ENCODE results near the gene FKBP11.

FKBP11 gene

DNA sequence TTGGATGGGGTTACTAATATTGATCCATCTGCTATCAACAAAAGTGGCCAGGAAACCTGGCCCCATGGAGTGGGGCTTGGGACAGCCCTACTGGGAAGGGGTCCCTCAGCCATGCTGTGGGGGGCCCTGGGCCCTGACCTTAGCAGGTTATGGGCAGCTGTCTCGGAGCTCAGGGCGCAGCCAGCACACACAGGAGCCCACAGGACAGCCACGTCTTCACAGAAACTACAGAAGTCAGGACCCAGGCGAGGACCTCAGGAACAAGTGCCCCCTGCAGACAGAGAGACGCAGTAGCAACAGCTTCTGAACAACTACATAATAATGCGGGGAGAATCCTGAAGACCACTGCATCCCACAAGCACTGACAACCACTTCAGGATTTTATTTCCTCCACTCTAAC is 11.9 kb upstream of the FKBP11 start:
- Histone ChIP-seq H3K9ac (ENCODE audit: low read depth, low read length, poor library complexity, severe bottlenecking) (no peak overlapping the region), H3K36me3 (ENCODE audit: insufficient read depth, low read length) (peaks cover 88% of the 10 kb centered on the region; the same call in 1 of the 2 replicates), H4K20me1 (ENCODE audit: insufficient read depth, low read length, poor library complexity, severe bottlenecking) (peaks cover 17% of the 10 kb centered on the region), H3K9me2 (replicated peaks; ENCODE audit: low read depth, low read length) (no peaks in the 10 kb centered on the region), H3K4me3 (ENCODE audit: low read length, poor library complexity, severe bottlenecking) (no peak overlapping the region), H3K4me1 (ENCODE audit: insufficient read depth, low read length, poor library complexity, severe bottlenecking) (no peaks in the 10 kb centered on the region), H3K27me3 (ENCODE audit: insufficient read depth, low read length, poor library complexity, severe bottlenecking) (no peaks in the 10 kb centered on the region), H3K79me2 (ENCODE audit: insufficient read depth, low read length) (peaks cover 8% of the 10 kb centered on the region; the same call in 1 of the 2 replicates), H3F3A (ENCODE audit: low read depth) (no peaks in the 10 kb centered on the region), H3K9me3 (ENCODE audit: insufficient read depth, low read depth, low read length) (no peaks in the 10 kb centered on the region), H2AFZ (ENCODE audit: low read length) (no peak overlapping the region), H3K4me2 (ENCODE audit: low read depth, low read length, poor library complexity, severe bottlenecking) (no peak overlapping the region)
- TF ChIP-seq, protein P1, sequence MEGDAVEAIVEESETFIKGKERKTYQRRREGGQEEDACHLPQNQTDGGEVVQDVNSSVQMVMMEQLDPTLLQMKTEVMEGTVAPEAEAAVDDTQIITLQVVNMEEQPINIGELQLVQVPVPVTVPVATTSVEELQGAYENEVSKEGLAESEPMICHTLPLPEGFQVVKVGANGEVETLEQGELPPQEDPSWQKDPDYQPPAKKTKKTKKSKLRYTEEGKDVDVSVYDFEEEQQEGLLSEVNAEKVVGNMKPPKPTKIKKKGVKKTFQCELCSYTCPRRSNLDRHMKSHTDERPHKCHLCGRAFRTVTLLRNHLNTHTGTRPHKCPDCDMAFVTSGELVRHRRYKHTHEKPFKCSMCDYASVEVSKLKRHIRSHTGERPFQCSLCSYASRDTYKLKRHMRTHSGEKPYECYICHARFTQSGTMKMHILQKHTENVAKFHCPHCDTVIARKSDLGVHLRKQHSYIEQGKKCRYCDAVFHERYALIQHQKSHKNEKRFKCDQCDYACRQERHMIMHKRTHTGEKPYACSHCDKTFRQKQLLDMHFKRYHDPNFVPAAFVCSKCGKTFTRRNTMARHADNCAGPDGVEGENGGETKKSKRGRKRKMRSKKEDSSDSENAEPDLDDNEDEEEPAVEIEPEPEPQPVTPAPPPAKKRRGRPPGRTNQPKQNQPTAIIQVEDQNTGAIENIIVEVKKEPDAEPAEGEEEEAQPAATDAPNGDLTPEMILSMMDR (conservative IDR thresholded peaks at IDR 0.05; ENCODE audit: low read length), result peak; percentile 30; the same call in 1 of the 2 replicates
- TF ChIP-seq EZH2phosphoT487 (IDR thresholded peaks at IDR 0.05; ENCODE audit: borderline replicate concordance), result no peak

GRCh38 chr12:48936379-48936979 is 11.2 kb upstream of the FKBP11 start:
- H3K4me3 ChIP-seq (ENCODE audit: low read length, poor library complexity, severe bottlenecking), result no peak overlapping the region
- no peaks in the 10 kb centered on the region for H3K9me2 ChIP-seq (replicated peaks; ENCODE audit: low read depth, low read length)
- H3K9ac ChIP-seq (ENCODE audit: low read depth, low read length, poor library complexity, severe bottlenecking), result no peak overlapping the region
- no peaks in the 10 kb centered on the region for H3K27me3 ChIP-seq (ENCODE audit: insufficient read depth, low read length, poor library complexity, severe bottlenecking)
- H3K4me2 ChIP-seq (ENCODE audit: low read depth, low read length, poor library complexity, severe bottlenecking), result no peak overlapping the region
- H3K9me3 ChIP-seq (ENCODE audit: insufficient read depth, low read depth, low read length), result no peaks in the 10 kb centered on the region
- H3K4me1 ChIP-seq (ENCODE audit: insufficient read depth, low read length, poor library complexity, severe bottlenecking), result no peaks in the 10 kb centered on the region
- TF ChIP-seq, protein P1 (conservative IDR thresholded peaks at IDR 0.05; ENCODE audit: low read length), result peak; percentile 98
- TF ChIP-seq EZH2phosphoT487 (IDR thresholded peaks at IDR 0.05; ENCODE audit: borderline replicate concordance), result no peak
- H3F3A ChIP-seq (ENCODE audit: low read depth), result no peaks in the 10 kb centered on the region
- peaks cover 86% of the 10 kb centered on the region; the same call in 1 of the 2 replicates for H3K36me3 ChIP-seq (ENCODE audit: insufficient read depth, low read length)
- no peak overlapping the region for H2AFZ ChIP-seq (ENCODE audit: low read length)
- H4K20me1 ChIP-seq (ENCODE audit: insufficient read depth, low read length, poor library complexity, severe bottlenecking), result peaks cover 17% of the 10 kb centered on the region
- peaks cover 2% of the 10 kb centered on the region; the same call in 1 of the 2 replicates for H3K79me2 ChIP-seq (ENCODE audit: insufficient read depth, low read length)

GRCh38 chr12:48934312-48934706 is 9.0 kb upstream of the FKBP11 start:
- Histone ChIP-seq H2AFZ (ENCODE audit: low read length) (no peak overlapping the region), H3K9ac (ENCODE audit: low read depth, low read length, poor library complexity, severe bottlenecking) (no peak overlapping the region), H3K9me2 (replicated peaks; ENCODE audit: low read depth, low read length) (no peaks in the 10 kb centered on the region), H3K4me3 (ENCODE audit: low read length, poor library complexity, severe bottlenecking) (no peak overlapping the region), H3F3A (ENCODE audit: low read depth) (no peaks in the 10 kb centered on the region), H3K27me3 (ENCODE audit: insufficient read depth, low read length, poor library complexity, severe bottlenecking) (no peaks in the 10 kb centered on the region), H3K79me2 (ENCODE audit: insufficient read depth, low read length) (no peaks in the 10 kb centered on the region), H3K4me2 (ENCODE audit: low read depth, low read length, poor library complexity, severe bottlenecking) (no peak overlapping the region), H4K20me1 (ENCODE audit: insufficient read depth, low read length, poor library complexity, severe bottlenecking) (peaks cover 17% of the 10 kb centered on the region), H3K9me3 (ENCODE audit: insufficient read depth, low read depth, low read length) (no peaks in the 10 kb centered on the region), H3K36me3 (ENCODE audit: insufficient read depth, low read length) (peaks cover 75% of the 10 kb centered on the region; the same call in 1 of the 2 replicates), H3K4me1 (ENCODE audit: insufficient read depth, low read length, poor library complexity, severe bottlenecking) (no peaks in the 10 kb centered on the region)
- TF ChIP-seq, protein P1 (conservative IDR thresholded peaks at IDR 0.05; ENCODE audit: low read length), result peak; percentile 68
- no peak for TF ChIP-seq EZH2phosphoT487 (IDR thresholded peaks at IDR 0.05; ENCODE audit: borderline replicate concordance)

Measured in Loucy (cell line).